Gastroesophageal sphincter (tissue), 3 donors: ENCODE data around the gene OR6B1.

ENCODE experiments used
- CTCF ChIP-seq, 4 experiments: fragments of 200-600 bp in 2 of 4; fragments of 450-650 bp in 2 of 4; sonication (generic) in 1 of 4; IDR thresholded peaks; one replicate each; pipeline ENCODE4 v1.5.1; 2017 to 2019; ENCODE audit warnings: antibody characterized with exemption in 4 of 4, mild to moderate bottlenecking in 2 of 4, moderate library complexity in 2 of 4
- EP300 ChIP-seq: sonication (generic); formaldehyde crosslinking; IDR thresholded peaks from one replicate; pipeline ENCODE4 v1.6.1; 2017; ENCODE audit warnings: antibody characterized with exemption, mild to moderate bottlenecking
- POLR2A ChIP-seq, 2 donors: fragments of 450-650 bp; IDR thresholded peaks; one replicate each; pipeline ENCODE4 v1.6.1; 2017; ENCODE audit warnings: antibody characterized with exemption in 2 of 2, mild to moderate bottlenecking in 2 of 2, moderate library complexity in 1 of 2
- POLR2AphosphoS5 ChIP-seq: sonication (generic); formaldehyde crosslinking; IDR thresholded peaks from one replicate; pipeline ENCODE4 v1.6.1; 2017; ENCODE audit warnings: antibody characterized with exemption

DNA sequence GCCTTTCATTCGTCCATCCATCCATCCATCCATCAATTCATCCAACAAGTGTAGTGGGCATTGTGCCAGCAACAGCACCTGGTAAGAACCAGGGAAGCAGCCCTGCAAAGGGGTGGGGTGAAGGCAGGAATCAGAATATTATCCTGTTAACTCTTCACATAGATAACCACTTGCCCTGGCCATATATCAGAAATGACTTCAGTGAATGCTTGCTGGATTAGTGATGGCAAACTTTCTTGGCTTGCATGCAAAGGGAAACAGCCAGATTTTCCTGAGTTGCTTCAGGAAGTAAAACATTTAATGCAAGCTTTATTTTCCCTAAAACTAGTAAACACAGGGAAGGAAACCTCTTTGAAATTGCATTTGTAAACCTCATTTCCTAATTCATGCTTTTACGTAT is 49.4 kb downstream of the OR6B1 start:
- no peak for TF ChIP-seq CTCF (IDR thresholded peaks at IDR 0.05)
- no peak for TF ChIP-seq POLR2AphosphoS5
- no peak for TF ChIP-seq POLR2A (IDR thresholded peaks at IDR 0.05)
- TF ChIP-seq EP300 = no peak
